ENCODE results near the gene TEX29.
A peak's percentile ranks its signal among the peaks of the same experiment; 100 is the strongest.

TEX29 gene

GRCh38 chr13:111319998-111320911, at the start of gene TEX29:
TSS of gene TEX29 (plus strand) at chr13:111320642. CDS start at chr13:111320891, 249 bp downstream.
- Histone ChIP-seq H3K4me3 (ENCODE audit: low read depth, low read length) (no peak within 1 kb of the TSS), H3K27ac (no peak within 1 kb of the TSS), H3K36me3 (replicated peaks) (no peaks in the 10 kb centered on the region), H3K27me3 (replicated peaks) (no peaks in the 10 kb centered on the region)
- no peak for DNase-seq
- TF ChIP-seq CTCF (IDR thresholded peaks at IDR 0.05; ENCODE audit: low read depth, low read length, missing control alignments) = no peak
- in situ Hi-C loops (cut with HindIII; ENCODE audit: low pct_ligation_motif_present, low sequenced_read_pairs) = no loop called here

- in situ Hi-C loops (cut with HindIII; ENCODE audit: low pct_ligation_motif_present, low sequenced_read_pairs) = no loop called here
- Histone ChIP-seq H3K36me3 (replicated peaks) (peaks cover 36% of the 10 kb centered on the region), H3K4me3 (ENCODE audit: low read depth, low read length) (no peak overlapping the region), H3K27me3 (replicated peaks) (no peaks in the 10 kb centered on the region), H3K27ac (peak overlapping the region; percentile 74)
- no peak for TF ChIP-seq CTCF (IDR thresholded peaks at IDR 0.05; ENCODE audit: low read depth, low read length, missing control alignments)
- DNase-seq = peak; percentile 70
These were observed 49.4 kb upstream of the TEX29 start for GRCh38 chr13:111270765-111271698.

DNA sequence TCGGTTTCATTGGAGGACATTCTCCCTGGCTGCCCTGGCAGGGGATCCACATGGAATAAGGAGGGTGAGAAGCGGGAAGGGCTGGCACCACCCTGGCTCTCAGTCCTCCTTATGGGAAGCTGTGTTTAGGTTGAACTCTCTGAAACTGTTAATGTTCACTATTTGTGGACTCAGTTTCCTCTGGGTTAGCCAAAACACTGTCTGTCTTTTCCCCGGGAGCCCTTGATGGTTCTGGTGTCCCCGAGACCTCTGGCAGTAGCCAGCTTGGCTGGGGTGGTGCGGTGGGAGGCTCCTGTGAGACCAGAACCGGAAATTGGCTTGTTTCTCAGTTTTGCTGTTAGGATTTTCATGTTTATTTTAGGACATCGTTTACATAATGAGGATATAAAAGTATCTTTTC, 48.3 kb upstream of the TEX29 start:
- in situ Hi-C loops (cut with HindIII; ENCODE audit: low pct_ligation_motif_present, low sequenced_read_pairs) = no loop called here
- no peak for TF ChIP-seq CTCF (IDR thresholded peaks at IDR 0.05; ENCODE audit: low read depth, low read length, missing control alignments)
- H3K27ac ChIP-seq = no peak overlapping the region
- no peaks in the 10 kb centered on the region for H3K27me3 ChIP-seq (replicated peaks)
- peaks cover 44% of the 10 kb centered on the region for H3K36me3 ChIP-seq (replicated peaks)
- H3K4me3 ChIP-seq (ENCODE audit: low read depth, low read length) = no peak overlapping the region
- DNase-seq = no peak

- H3K36me3 ChIP-seq (replicated peaks) = peaks cover 38% of the 10 kb centered on the region
- H3K4me3 ChIP-seq (ENCODE audit: low read depth, low read length) = no peak overlapping the region
- H3K27me3 ChIP-seq (replicated peaks) = no peaks in the 10 kb centered on the region
- H3K27ac ChIP-seq = no peak overlapping the region
- in situ Hi-C loops (cut with HindIII; ENCODE audit: low pct_ligation_motif_present, low sequenced_read_pairs) = no loop called here
- no peak for DNase-seq
- TF ChIP-seq CTCF (IDR thresholded peaks at IDR 0.05; ENCODE audit: low read depth, low read length, missing control alignments) = no peak
These were observed 45.1 kb upstream of the TEX29 start for GRCh38 chr13:111275382-111275781.

- Histone ChIP-seq H3K27ac (no peak overlapping the region), H3K36me3 (replicated peaks) (peaks cover 38% of the 10 kb centered on the region), H3K4me3 (ENCODE audit: low read depth, low read length) (no peak overlapping the region), H3K27me3 (replicated peaks) (no peaks in the 10 kb centered on the region)
- TF ChIP-seq CTCF (IDR thresholded peaks at IDR 0.05; ENCODE audit: low read depth, low read length, missing control alignments) = no peak
- no peak for DNase-seq
- in situ Hi-C loops (cut with HindIII; ENCODE audit: low pct_ligation_motif_present, low sequenced_read_pairs) = no loop called here
These were observed 44.3 kb upstream of the TEX29 start for GRCh38 chr13:111275995-111276618.
